Fibroblast of gingiva (primary cell): ENCODE results near the gene PRTFDC1.
"Not testable (repeated sequence)": the region's sequence is repeated elsewhere in the genome, so short reads cannot be mapped to it uniquely, and the experiment has no call there.

ENCODE experiments used
- DNase-seq: peaks from one replicate; pipeline ENCODE4 v3.0.0-alpha.2; 2011; ENCODE audit warnings: low read depth

Gene PRTFDC1

DNA sequence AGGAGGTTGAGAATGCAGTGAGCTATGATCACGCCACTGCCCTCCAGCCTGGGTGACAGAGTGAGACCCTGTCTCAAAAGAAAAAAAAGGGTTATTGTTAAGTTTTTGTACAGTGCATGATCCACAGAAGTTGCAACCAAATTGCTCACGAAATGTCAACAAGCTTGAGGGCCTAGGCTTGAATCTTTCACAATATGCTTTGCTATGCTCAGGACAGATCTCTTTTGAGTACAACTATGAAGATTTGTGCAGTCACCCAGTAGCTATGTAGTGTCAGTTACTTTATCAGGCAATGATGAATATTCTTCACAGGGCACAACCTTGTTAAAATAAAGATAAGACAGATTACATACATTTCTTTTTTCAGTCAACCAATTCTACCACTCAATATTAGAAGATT lies 109.2 kb downstream of the PRTFDC1 start:
- no peak for DNase-seq

DNA sequence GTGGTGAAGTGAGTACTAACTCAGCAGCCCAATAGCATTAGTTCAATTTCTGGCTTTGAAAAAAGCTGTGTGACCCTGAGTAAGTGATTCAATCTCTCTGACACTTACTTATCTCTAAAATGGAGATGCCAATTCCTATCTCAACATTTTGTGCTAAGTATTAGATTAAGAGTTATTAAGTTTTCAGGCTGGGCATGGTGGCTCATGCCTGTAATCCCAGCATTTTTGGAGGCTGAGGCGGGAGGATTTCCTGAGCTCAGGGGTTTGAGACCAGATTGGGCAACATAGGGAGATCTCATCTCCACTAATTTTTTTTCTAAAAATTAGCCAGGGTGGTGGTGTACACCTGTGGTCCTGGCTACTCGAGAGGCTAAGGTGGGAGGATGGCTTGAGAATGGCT lies 109.5 kb downstream of the PRTFDC1 start:
- no peak for DNase-seq

DNA sequence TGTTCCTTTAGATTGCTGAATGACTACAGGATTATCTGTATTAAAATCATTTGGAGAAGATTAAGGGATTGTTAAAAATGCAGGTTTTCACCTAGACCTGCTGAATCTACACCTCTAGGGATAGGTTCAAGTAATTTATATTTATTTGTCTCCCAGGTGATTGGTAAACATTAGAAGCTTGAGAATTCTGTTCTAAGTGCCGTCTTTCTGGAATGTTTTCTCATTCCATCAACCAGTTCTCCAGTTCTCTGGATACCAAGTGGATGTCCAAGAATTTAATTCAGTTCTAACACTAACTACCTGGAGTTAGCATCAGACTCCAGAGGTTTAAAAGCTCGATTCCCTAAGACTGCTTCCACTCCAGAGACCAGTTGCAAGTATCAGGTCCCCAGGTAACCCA lies 110.9 kb downstream of the PRTFDC1 start:
- no peak for DNase-seq

DNA sequence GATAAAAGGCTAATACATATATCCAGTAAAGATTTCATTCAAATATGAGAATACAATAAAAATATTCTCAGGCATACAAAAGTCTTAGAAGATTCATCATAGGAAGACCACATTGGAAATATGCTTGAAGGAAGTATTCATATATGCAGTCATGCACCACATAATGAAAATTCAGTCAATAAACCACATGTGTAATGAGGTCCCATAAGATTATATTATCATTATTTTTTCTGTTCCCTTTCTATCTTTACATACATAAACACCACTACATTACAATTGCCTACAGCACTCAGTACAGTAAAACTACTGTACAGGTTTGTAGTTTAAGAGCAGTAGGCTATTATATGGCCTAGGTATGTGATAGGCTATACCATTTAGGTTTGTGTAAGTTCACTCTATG lies 111.6 kb downstream of the PRTFDC1 start:
- DNase-seq: no peak

DNA sequence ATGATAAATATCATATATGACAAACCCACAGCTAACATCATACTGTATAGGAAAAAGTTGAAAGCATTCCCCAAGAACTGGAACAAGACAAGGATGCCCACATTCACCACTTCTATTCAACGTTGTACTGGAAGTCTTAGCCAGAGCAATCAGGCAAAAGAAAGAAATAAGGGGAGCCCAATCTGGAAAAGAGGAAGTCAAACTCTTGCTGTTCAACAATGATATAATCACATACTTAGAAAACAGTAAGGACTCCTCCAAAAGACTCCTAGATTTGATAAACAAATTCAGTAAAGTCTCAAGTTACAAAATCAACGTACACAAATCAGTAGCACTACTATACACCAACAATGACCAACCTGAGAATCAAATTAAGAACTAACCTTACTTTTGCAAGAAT lies 114.6 kb downstream of the PRTFDC1 start:
- DNase-seq: not testable (repeated sequence)

DNA sequence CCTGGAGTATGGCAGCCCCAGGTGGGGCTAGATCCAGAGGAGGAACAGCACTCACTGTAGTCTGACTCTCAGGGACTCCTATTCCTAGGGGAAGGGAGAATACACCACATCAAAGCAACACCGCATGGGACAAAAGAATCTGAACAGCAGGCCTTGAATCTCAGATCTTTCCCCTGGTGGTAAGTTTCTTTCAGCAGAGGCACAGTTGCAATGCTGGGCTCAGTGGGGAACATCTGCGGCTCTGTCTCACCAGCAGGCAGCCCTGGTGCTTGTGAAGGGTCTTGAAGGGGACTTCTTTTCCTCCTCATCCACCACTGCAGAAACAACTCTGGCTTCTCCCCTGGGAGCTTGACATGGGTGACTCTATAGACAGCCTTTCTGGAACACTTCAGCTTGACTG lies 117.5 kb downstream of the PRTFDC1 start:
- DNase-seq: no peak

DNA sequence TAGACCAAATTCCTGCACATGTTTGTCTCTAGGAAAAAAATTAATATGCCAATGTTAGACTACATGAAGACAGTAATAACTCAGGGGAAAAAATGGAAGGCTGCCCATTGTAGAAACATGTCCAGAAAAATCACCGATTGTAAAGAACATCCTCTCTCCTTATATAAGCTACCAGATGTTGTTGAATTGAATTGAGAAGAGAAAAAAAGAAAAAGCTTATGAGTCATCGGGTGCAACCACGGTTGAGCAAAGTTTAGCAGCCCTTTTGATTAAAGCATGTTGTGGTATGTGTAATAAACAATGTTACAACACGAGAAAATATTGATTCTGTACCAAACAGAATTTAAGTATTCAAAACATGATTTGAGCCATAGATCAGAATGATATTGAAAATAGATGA lies 126.4 kb downstream of the PRTFDC1 start:
- peak; percentile 78 for DNase-seq

DNA sequence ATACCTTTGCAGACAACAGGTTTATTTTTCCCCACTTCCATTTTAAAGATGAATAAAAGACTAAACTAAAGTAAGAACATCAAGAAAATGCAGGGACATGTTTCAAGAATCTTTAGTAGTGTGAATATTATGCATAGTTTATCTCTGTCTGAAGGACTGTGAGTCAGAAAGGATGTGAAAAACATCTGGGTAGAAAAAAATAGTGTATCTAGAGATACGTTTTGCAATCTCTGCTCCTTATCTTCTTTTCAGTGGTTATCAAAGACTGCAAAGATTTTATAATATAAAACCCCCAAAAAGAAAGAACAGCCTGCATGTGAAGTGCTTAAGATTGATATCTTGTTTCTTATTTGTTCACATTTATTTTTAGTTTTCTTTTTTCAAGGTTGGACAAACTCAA lies 126.9 kb downstream of the PRTFDC1 start:
- DNase-seq: peak; percentile 17

DNA sequence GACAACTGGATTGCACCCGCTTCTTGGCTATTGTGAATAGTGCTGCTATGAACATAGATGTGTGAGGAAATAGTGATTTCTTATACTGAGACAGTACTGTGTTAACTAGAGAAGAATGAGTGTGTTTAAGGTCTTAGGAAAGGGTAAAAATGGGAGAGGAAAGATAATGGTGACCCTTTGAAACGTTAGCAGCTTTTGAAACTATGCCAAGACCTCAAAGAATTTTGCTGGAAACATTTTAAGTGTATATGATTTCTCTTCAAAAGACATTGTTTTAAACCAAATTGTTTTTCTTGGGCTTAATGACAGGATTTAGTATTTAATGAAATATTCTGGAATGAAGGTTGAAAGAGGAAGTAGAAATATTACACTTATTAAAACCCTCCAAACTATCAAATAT lies 127.9 kb downstream of the PRTFDC1 start:
- peak; percentile 9 for DNase-seq

DNA sequence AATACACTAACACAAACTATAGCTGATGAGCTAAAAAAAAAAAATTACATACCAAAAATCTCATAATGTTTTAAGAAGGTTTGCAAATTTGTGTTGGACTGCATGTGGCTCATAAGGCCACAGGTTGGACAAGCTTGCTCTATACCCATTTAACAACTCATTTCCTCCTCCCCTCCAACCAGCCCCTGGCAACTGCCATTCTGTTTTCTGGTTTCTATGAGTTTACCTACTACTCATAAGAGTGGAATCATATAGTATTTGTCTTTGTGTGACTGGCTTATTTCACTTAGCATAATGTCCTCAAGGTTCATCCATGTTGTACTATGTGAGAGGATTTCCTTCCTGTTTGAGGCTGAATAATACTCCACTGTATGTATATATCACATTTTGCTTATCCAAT lies 128.3 kb downstream of the PRTFDC1 start:
- DNase-seq: no peak

DNA sequence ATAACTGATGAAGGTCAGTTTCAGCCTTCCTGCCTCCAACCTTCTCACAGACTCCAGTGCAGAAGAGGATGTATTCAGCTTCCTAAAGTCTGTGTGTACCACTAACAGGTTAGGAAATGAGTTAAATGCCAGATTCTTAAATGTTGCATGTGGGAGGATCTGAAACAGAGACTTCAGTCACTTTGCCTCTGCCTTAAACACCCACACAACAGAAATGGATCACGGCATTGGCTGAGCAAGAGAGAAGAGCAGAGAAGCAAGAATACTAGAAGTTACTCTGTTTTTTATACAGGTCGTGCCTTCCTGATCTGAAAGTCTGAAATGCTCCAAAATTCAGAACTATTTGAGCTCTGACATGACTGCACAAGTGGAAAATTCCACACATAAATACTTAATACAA lies 129.8 kb downstream of the PRTFDC1 start:
- DNase-seq: no peak

DNA sequence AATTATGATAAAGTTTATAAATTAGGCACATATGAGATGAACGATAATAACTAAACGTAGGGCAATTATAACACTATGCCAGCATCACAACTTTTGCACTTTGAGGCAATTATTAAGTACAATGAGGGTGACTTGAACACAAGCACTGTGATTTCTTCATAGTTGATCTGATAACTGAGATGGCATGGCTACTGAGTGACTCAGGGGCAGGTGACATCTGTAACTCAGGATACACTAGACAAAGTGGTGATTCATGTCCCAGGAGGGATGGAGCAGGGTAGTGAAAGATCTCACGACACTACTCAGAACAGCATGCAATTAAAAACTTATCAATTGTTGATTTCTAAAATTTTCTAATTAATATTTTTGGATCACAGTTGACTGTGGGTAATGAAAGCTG lies 130.4 kb downstream of the PRTFDC1 start:
- DNase-seq: peak; percentile 11

DNA sequence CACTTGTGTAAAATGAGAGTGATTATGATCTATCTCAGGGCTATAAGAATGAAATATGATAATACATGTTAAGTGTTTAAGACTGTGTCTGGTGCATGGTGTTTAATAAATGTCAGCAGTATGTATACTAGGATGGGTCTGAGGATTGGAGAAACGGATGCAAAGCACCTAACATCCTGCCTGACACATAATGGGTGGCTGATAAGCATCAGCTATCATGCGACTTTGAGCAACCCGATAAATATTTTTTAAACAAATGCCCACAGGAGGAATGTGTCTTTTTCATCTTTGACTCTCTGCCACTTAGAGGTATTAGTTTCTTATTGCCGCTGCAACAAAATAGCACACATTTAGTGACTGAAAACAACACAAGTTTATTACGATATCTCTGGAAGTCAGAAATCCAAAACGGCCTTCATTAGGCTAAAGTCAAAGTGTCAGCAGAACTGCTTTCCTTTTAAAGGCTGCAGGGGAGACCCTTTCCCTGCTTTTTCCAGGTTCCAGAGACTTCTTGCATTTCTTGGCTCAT lies 135.5 kb downstream of the PRTFDC1 start:
- no peak for DNase-seq

DNA sequence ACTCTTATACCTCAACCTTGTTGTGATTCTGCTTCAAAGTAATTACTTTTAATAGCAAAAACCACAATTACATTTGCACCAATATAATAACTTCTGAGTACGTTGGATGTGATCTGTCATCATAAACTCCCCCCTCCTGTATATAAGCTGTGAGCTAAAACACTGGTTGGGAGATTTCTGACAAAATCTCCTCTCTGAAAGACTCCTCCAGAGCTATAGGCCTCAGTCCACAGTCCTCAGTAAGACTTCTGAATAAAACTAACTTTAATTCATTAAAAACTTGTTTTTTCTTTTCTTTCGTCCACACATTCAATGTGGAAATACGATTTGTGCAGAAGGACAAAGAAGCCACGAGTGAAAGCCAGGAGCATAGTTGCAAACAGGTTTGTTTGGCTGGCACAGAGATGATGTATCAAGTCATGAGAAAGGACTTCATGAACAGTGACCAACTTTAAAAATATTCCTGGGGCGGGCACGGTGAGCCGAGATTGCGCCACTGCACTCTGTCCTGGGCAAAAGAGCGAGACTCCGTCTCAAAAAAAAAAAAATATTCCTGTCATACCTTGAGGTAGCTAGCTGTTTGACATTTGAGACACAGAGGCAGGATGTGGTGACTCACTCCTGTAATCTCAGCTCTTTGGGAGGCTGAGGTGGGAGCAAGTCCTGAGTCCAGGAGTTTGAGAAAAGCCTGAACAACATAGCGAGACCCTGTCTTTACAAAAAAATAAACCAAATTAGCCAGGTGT lies 137.7 kb downstream of the PRTFDC1 start:
- peak; percentile 10 for DNase-seq

DNA sequence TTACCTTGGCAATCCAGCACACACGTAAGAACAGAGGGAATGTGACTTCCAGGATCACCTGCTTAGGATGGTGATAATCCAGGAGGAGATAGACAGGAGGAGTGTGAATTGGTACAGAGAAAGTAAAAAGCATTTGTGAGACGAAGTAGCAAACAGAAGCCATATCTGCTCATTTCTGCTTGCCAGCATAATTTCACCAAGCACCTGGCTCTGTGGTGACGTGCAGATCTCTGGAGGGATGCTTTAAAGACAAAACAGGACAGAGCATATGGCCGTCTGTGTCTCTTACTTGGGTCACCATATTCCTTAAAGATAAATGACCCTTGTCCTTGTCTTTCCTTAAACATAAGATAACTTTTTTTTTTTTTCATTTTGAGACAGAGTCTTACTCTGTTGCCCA lies 138.6 kb downstream of the PRTFDC1 start:
- DNase-seq: no peak

DNA sequence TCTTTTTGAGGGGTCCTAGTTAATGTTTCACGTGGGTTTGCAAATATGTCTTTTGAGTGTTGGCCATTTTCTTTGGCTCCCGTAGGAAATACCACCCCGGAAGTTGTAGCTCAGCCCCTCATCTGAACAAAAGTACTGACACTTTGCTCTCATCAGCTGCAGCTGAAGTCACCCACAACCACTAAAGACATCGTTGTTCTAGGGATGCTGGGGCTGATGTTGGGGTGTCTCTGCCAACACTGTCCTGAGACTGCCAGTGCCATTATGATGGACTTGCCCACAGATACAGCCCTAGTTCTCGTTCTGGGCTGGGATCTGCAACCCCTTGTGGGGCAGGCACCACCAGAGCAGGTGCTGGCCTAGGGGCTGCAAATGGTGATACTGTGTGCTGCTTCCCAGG lies 146.1 kb downstream of the PRTFDC1 start:
- DNase-seq: no peak

DNA sequence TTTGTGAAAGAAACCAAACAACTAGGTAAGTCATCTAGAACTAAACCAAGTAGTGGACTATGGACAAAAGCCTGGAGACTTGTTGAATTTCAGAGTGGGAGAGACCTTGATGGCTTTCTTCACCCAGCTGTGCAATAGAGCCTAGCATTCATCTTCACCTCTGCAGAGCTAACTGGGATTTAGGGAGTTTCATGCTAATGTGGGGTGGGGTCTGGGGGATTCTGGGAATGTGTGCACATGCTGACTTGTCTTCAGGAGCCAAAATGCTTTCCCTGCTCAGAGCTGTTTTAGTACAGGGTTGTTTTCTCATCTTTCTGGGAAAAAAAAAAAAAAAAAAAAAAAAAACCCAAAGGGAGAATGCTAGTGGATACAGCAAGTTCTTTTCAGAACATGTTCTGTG lies 147.4 kb downstream of the PRTFDC1 start:
- no peak for DNase-seq

DNA sequence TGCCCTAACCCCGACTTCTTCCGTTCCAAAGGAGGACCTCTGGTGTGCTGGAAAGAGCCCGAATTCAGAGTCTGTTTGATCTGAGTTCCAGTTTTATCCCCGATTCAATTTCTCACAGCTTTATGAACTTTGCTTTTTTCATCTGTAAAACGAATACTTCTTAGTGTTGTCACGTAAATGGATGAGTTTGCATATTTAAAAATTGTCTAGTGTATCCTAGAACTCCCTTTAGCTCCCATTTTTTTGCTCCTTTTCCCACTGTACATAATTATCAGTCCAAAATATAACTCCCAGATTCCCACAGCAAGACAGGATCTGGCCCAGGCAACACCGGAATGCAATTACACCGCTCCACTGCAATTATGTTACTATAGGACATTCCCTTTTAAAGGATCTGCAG lies 148.0 kb downstream of the PRTFDC1 start:
- no peak for DNase-seq

DNA sequence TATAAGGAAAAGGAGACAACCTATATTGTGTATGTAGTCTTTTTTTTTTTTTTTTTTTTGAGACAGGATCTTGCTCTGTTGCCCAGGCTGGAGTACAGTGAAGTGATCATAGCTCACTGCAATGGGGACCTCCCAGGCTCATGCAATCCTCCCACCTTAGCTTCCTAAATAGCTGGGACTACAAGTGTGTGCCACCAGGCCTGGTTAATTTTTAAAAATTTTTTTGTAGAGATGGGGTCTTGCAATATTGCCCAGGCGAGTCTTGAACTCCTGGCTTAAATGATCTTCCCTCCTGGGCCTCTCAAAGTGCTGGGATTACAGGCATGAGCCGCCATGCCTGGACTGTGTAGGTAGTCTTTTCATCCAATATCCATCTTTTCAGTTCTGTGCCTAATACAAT lies 150.0 kb downstream of the PRTFDC1 start:
- DNase-seq: no peak

DNA sequence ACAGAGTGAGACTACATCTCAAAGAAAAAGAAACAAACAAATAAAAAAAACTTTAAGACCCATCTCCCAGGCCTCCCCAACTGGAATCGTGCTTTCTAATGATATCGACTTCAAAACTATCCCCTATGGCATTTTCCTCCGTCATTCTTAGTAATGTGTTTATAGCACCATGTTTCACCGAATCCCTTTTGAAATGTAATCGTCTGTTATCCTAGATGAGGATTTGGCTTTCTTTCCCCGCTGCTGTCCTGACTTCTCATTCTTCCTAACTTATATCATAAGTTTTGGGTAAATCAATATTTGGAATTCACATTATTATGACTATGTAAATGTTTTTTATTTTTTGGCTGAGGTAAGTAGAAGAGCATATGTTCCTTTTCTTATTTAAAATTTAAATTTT lies 151.5 kb downstream of the PRTFDC1 start:
- no peak for DNase-seq
